ENCODE data around the gene NAALADL2. TPM values are rescaled to one million over a fixed set of nuclear protein-coding genes. Genes with fewer than 3 reads are reported as not detected.

The NAALADL2 gene
- total and polyA plus RNA-seq, 2 of the 8 experiments (the other 6 are each of a cell fraction or from before 2014, with no cell fraction given): 0.12 to 0.22 TPM

GRCh38 chr3:175308097-175308496 is 449.0 kb downstream of the NAALADL2 start:
- FAIRE-seq (no peak), DNase-seq (ENCODE audit: low read depth in 1 of 2, low spot score in 2 of 2) (no peak)
- Histone ChIP-seq H3K9me3 (ENCODE audit: insufficient read depth in 2 of 2, low read depth in 1 of 2, low read length in 1 of 2) (no peaks in the 10 kb centered on the region), H3K23ac (ENCODE audit: insufficient read length) (no peak overlapping the region), H3K36me3 (ENCODE audit: control insufficient read depth in 2 of 4, insufficient read depth in 4 of 4, low read length in 3 of 4) (no peaks in the 10 kb centered on the region), H2BK20ac (ENCODE audit: low read length) (no peak overlapping the region), H4K91ac (replicated peaks; ENCODE audit: insufficient read length, low read length) (no peak overlapping the region), H3K79me2 (ENCODE audit: control insufficient read depth in 1 of 2, insufficient read depth in 2 of 2, low read length in 2 of 2) (no peaks in the 10 kb centered on the region), H2AFZ (ENCODE audit: low read length) (no peak overlapping the region), H4K5ac (ENCODE audit: insufficient read length, low read depth, low read length) (no peak overlapping the region), H3K79me1 (ENCODE audit: low read depth, low read length) (no peaks in the 10 kb centered on the region), H2BK12ac (ENCODE audit: low read depth, low read length) (no peak overlapping the region), H3K23me2 (ENCODE audit: low read depth, low read length) (peaks cover 3% of the 10 kb centered on the region; the same call in 1 of the 2 replicates), H3K4ac (replicated peaks; ENCODE audit: insufficient read length, low read depth, low read length) (no peak overlapping the region), H4K8ac (ENCODE audit: extremely low read depth, insufficient read depth, low read length) (no peak overlapping the region), H2BK15ac (ENCODE audit: low read length) (no peak overlapping the region), H3K4me1 (replicated peaks in 1 of 4; ENCODE audit: control insufficient read depth in 3 of 4, insufficient read depth in 4 of 4, low read length in 3 of 4) (no peaks in the 10 kb centered on the region), H3K4me2 (ENCODE audit: insufficient read depth in 1 of 2, low read depth in 2 of 2, low read length in 2 of 2) (no peak overlapping the region), H3K4me3 (ENCODE audit: extremely low read depth in 1 of 4, insufficient read depth in 2 of 4, low read depth in 3 of 4, low read length in 4 of 4) (no peak overlapping the region), H3K27me3 (replicated peaks in 1 of 4; ENCODE audit: control insufficient read depth in 3 of 4, extremely low read depth in 1 of 4, insufficient read depth in 3 of 4, low read length in 3 of 4) (no peaks in the 10 kb centered on the region), H3K9ac (replicated peaks in 1 of 4; ENCODE audit: extremely low read depth in 1 of 4, low read depth in 3 of 4, low read length in 3 of 4) (no peak overlapping the region), H3K27ac (ENCODE audit: low read depth, low read length) (no peak overlapping the region), H3K14ac (ENCODE audit: insufficient read length) (no peak overlapping the region), H2BK120ac (replicated peaks; ENCODE audit: low read depth, low read length) (no peak overlapping the region), H3K56ac (replicated peaks; ENCODE audit: insufficient read length, low read depth, low read length) (no peak overlapping the region), H2BK5ac (ENCODE audit: low read depth, low read length) (no peak overlapping the region), H2AK5ac (ENCODE audit: low read depth, low read length) (no peak overlapping the region), H4K20me1 (replicated peaks in 1 of 2; ENCODE audit: control insufficient read depth in 1 of 2, insufficient read depth in 2 of 2, low read length in 2 of 2) (no peaks in the 10 kb centered on the region), H3K18ac (ENCODE audit: extremely low read depth, low read length) (no peak overlapping the region)
- POLR2A ChIA-PET (ENCODE audit: partially characterized antibody): no interaction called here
- CTCF ChIA-PET (ENCODE audit: partially characterized antibody): no interaction called here
- TF ChIP-seq RAD21 (IDR thresholded peaks at IDR 0.05 in 1 of 2, conservative IDR thresholded peaks at IDR 0.05 in 1 of 2; ENCODE audit: low read depth in 2 of 2, low read length in 2 of 2) (no peak), HDAC6 (IDR thresholded peaks at IDR 0.05; ENCODE audit: low read depth, low read length) (no peak), POLR2AphosphoS5 (IDR thresholded peaks at IDR 0.05; ENCODE audit: low read depth, low read length) (no peak), POLR2A (IDR thresholded peaks at IDR 0.05; ENCODE audit: control extremely low read depth in 1 of 2, low read depth in 2 of 2, low read length in 2 of 2) (no peak), NRF1 (IDR thresholded peaks at IDR 0.05; ENCODE audit: low read depth, low read length) (no peak), SRF (IDR thresholded peaks at IDR 0.05; ENCODE audit: low read depth, low read length) (no peak)
- WGBS, 2 experiments (ENCODE audit: extremely low coverage in 1 of 2, insufficient coverage in 1 of 2, insufficient read length in 1 of 2, insufficient replicate concordance in 2 of 2, low coverage in 1 of 2, low lambda C conversion rate in 2 of 2, missing lambda C conversion rate in 1 of 2): 89% methylated on average over 6 of the region's 6 CpGs; no CpG with 5 or more reads in 1 of the 2 experiments
